HG03064 (cell line): ENCODE measurements around the gene KIF17.
"Not testable (repeated sequence)": the region's sequence is repeated elsewhere in the genome, so short reads cannot be mapped to it uniquely, and the experiment has no call there.

Experiments used
- ATAC-seq: cut with Tn5 transposase; IDR thresholded peaks from one replicate; pipeline ENCODE4 v1.9.1; 2021; ENCODE audit warnings: low read depth; ENCODE audit not compliant: unreplicated experiment

Gene KIF17

GRCh38 chr1:20728371-20729154, 10.8 kb upstream of the KIF17 start:
- no peak for ATAC-seq

- no peak for ATAC-seq
Measured at GRCh38 chr1:20727746-20728316, 10.0 kb upstream of the KIF17 start.

GRCh38 chr1:20726932-20727745, 9.3 kb upstream of the KIF17 start:
- no peak for ATAC-seq

DNA sequence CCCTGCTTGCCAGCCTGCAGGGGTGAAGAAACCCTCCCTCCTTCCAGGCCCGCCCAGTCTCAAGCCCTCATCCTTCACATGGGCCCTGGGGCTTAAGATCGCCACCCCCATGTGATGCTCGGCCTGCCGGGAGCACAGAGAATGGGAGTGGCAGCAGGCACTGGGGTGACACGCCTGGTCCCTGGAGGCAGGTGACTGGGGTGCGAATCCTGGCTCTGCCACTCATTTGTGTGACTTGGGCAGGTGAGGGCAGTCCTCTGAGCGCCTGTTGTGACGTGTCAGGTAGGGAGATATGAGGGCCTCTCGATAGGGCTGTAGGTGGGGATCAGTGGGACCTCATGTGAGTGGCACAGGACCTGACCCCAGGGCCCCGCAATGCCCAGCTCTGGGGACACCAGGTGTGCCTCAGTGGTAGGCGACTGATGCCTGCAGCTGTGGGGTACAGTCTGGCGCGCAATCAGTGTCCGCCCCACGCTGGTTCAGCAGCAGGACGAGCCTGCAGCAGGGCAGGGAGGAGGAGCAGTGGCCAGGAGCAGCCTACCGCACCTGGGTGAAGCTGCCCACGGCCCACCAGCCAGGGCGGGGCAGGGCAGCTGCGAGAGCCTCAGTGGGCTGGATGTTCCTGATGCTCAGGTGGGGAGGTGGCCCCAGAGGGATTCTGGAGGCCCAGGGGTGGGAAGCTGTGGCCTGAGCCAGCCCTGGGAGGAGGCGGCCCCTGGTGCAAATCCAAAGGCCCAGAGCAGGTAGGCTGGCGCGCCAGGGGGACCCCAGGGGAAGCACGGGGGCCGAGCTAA, 8.5 kb upstream of the KIF17 start:
- ATAC-seq, result no peak

DNA sequence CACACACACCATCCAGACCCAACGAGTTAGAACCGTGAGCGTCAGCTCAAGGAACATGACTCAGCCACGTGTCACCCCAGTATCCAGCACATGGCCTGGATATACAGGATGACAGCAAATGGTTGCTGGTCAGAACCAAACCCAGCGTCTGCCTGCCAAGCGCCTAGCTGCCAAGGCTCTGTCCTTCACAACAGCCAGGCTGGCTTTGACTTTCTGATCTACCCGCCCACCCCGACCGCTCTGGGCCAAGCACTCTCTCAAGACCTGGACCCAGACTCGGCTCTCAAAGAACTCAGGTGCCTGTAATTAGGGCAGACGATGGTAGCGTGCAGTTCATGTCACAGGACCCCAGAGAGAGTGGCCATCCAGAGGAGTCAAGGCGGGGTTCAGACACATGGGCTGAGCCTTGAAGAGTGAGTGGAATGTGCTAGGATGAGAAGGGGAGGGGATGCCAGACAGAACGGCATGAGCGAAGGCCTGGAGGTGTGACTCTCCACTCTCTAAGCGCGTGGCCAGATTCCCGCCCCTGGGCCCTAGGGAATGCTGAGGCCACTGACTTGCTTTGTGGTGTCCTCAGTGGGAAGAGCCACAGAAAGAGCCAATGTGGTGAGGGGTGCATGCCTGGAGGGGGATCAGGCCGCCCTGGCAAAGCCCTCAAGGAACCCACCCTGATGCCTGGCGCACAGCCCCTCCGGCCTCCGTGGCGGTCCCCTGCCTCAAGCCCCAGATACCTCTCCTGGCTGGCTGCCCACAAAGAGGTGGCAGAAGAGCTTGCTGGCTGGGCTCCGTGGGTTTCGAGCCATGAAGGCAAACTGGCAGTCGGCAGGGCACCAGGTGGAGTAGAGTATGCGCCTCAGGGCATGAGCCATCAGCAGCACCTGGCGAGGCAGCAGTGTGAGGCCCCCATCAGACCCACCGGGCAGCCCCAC, 7.6 kb upstream of the KIF17 start:
- ATAC-seq, result no peak

DNA sequence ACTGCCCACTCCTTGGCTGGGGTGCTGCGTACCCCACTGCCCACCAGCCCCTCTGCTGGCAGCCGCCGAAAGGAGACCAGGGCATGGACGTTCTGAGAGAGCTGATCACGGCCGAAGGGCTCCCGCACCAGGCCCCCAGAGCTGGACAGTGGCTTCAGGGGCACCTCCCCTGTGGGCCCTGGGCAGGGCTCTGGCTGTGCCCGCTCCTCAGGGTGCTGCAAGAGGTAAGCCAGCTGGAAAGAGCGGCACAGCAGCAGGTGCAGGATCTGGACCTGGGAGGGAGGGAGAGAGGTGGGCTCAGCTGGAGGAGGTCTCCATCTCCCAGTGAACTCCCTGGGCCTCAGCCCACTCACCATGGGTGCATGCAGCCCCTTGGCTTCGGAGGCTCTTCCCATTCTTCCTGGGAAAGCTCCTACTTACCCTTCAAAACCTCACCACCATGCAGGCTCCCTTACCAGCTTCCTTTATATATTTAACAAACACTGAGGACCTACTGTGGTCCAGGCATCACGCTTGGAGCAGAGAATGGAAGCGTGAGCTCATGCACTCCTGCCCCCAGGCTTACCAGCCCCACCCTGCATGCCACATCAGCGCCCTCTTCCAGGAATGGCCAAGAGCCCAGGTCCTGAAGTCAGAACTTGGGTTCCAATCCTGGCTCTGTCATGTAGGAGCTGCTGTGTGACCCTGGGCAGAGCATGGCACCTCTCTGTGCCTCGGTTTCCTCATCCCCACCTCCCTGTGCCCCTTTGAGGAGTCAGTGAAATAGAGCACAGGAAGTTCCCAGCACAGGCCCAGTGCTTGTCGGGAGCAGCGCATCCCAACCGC, 6.8 kb upstream of the KIF17 start:
- ATAC-seq, result no peak

DNA sequence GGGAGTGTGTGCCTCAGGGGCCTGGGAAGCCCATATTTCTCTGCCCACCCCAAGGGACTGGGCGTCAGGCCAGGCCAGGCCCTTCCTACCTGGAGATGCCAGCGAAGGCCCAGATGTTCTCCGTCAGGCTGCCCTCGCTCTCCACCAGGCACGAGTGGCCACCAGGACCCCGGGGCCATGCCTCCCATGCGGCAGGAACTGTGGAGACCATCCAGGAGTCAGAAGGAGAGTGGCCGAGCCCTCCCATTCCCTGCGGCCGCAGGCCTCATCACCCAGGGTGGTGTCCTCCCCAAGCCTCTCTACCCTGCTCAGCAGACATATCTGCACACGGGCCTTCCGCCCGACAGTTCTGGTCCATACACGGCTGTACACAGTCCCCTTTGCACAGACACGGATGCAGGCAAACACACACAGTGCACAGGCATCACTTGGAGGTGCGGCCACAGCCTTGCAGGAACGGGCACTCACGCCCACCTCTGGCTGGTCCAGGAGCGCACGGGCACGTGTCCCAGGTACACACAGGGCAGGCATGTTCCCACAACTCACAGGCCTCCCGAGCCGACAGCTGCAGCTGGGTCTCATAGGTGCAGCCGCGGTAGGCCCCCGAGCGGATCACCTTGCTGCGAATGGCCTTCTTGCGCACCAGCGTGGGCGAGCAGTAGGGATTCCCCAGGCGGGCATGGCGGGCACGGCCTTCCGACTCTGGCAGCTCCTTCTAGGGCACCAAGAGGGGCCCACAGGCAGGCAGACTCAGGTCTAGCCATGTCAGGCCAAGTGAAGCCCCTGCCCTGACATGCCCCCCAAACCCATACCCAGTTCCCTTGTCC, 5.9 kb upstream of the KIF17 start:
- no peak for ATAC-seq

GRCh38 chr1:20723159-20723536, 5.3 kb upstream of the KIF17 start:
- no peak for ATAC-seq

DNA sequence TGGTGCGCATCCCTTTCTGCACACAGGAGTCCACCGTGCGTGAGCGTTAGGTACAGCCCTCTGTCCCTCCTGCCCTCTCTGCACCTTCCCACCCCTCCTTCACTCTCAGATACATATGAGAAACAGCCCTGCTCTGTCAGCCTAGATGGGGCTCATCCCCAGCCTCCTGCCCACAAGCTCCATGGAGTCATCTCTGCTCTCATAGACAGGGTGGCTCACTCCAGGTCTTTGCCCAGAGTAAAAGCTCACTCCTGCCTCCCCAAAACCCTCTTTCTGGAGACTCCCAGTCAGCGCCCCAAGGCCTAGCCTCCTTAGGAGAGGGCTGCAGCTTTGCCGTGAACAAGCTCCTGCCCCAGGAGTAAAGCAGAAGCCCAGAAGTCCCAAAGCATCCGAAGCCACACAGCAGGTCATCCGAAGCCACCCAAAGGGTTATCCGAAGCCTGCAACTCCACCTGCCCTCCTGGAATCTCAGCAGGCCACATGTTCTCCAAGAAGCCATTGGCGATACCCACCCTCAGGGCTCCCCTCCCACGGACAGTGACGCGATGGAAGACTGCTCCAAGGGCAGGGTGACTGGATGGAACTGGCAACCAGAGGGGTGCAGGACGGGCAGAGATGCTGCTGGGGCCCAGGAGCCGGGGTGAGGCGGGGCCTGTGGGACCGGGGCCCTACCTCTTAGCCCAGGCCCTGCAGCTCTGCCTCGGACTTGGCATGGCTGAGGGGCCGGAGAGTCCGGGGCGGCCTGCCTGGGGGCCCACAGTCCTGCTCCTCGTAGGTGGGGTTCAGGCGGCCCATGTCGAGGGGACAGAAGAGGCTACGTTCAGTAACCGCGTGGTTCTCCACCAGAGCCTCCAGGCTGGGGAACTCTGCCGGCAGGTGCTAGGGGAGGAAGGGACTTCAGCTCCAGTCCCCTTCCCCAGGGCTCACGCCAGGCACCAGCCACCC, 3.6 kb upstream of the KIF17 start:
- no peak for ATAC-seq

DNA sequence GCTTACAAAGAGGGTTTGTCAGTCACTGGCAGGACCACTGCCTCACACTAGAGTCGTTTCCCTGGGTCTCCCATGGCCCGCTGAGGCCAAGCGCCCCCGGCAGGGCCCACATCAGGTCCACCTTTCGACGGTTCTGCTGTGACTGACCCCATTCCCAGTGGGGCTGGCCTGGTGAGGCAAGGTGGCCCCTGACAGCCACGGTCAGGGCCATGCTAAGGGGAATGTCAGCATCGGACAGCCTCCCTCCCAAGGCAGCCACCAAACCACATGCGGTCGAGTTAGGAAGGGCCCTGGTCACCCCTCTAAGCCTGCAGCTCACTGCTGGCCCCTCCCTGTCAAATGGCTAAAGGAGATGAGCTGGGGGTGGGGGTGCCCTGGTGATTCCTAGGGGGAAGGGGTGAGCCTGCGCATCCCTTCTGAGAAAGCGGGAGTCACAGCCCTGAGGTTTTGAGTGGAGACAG, 2.9 kb upstream of the KIF17 start:
- no peak for ATAC-seq

- no peak for ATAC-seq
Measured at GRCh38 chr1:20719871-20720620, 2.2 kb upstream of the KIF17 start.

DNA sequence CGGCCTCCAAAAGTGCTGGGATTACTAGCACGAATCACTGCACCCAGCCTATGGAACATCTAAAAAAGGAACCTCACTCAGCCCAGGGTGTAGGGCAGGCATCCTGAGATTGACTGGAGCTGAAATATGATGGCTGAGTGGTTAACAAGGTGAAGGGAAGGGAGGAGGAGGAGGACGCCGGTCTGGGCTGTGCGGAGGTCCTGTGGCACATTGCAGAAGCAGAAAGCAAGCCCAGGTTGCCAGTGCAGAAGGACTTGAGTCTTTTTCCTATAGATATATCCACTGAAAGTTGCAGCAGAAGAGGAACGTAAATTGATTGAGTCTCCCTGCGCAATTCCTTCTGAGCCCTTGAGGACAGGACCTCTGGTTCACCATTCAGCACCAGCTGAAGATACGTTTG, 1.5 kb upstream of the KIF17 start:
- no peak for ATAC-seq

- ATAC-seq, result not testable (repeated sequence)
Measured at GRCh38 chr1:20718343-20718882, 606 bp upstream of the KIF17 start.

DNA sequence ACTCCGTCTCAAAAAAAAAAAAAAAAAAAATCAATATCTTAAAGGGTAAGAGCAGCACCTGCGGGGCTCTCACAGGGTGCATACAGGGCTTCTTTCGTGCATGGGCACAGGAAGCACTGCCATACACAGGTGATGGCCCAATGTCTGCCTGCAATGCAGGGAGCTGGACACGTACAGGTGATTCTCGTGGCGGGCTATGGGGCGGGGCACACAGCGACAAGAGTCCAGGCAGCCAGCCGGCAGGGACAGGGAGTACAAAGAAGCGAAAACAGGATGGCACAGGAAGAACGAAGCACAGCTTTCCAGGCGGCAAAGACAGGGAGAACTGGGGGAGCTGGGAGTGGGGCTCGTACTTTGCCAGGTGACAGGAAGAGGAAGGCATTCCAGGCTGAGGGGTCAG, 1.6 kb downstream of the KIF17 start:
- no peak for ATAC-seq

DNA sequence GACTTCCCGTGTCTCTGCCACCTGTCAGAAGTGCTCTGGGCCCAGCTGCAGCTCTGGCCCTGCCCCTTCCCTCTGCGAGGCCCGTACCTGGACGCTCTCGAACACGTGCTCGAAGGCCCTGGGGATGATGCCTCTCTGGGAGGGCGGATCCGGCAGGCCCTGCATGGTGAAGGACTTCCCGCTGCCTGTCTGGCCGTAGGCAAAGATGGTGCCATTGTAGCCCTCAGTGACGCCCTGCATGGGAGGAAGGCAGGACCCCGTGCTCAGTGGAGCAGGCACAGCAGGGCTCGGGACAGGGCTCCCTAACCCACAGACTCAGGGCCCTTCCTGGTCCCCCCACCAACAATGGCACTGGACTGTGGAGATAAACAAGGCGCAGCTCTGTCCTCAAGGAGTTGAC, 2.4 kb downstream of the KIF17 start:
- no peak for ATAC-seq

DNA sequence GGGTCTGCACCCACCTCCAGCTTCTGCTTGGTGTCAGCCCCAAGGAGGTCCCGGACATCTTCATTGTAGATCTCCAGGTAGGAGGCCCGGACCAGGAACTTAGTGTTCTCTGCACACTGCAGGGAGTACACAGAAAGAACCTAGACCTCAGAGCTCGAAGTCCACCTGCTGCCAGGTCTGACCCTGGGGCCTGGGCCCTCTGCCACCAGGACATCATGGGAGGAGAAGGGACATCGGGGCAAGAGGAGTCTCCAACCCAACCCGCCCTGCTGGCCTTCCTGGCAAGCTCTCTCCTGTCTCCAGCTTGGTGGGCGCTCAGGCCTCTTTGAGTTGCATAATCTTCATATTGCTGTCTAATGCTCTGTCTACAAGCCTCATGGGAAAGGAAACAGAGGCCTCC, 4.4 kb downstream of the KIF17 start:
- no peak for ATAC-seq
